GM19099 (cell line): Measurements from ENCODE around the gene RABGAP1L.

Experiments
- POLR2A ChIP-seq: IDR thresholded peaks from 3 replicates; pipeline ENCODE4 v1.6.1; 2011; ENCODE audit warnings: low read depth; ENCODE audit not compliant: insufficient read length; ENCODE audit errors: extremely low read depth

RABGAP1L gene

DNA sequence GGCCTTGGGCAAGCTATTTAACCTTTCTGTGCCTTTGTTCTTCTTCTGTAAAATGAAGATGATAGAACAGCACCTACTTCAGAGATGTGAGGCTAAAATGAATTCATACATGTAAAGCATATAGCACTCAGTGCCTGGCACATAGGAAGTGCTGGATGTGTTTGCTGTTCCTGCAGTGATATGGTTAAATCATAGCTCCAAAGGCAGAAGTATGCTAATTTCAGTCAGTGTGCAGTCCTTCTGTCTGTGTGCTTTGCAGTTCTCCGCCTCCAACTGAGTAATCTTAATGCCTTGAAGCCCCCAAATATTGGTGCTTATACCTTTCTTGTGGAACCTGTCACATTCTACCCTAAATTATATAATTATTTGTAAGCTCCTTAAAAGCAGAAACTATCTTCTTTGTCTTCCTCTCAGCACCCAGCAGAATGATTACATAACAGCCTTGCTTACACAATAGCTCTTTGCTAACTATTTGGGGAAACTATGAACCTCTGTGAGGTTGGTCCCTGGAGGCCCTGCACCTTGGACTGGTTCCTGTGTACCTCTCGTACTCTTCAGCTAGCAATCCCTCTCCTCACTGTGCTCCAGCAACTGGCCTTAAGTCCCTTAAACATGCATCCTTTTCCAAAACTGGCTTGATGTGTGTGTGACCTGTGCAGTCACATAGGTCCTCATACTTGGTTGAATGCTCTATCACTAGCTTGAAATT lies 783.4 kb downstream of the RABGAP1L start:
- no peak for TF ChIP-seq POLR2A

GRCh38 chr1:174946031-174946430 lies 786.7 kb downstream of the RABGAP1L start:
- no peak for TF ChIP-seq POLR2A

GRCh38 chr1:174949061-174949460 lies 789.7 kb downstream of the RABGAP1L start:
- no peak for TF ChIP-seq POLR2A

DNA sequence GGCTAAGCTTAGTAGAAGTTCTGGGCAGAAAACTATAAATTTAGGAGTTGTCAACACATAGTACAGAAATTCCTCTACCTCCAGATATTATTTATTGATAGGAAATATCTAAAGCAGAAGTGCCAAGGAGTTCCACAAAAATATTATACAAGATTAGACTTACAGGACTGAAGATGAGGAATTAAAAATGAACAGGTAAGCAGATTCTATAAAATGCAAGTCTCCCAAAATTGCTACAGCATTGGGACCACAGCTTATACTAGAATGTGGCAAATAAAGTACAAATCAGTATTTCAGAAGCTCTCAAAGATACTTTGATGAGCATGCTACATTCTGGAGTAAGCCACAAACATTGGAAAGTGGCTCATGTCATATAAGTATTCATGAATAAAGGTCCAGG lies 790.3 kb downstream of the RABGAP1L start:
- no peak for TF ChIP-seq POLR2A

- no peak for TF ChIP-seq POLR2A
Observed at GRCh38 chr1:174953285-174954072, 794.2 kb downstream of the RABGAP1L start.

DNA sequence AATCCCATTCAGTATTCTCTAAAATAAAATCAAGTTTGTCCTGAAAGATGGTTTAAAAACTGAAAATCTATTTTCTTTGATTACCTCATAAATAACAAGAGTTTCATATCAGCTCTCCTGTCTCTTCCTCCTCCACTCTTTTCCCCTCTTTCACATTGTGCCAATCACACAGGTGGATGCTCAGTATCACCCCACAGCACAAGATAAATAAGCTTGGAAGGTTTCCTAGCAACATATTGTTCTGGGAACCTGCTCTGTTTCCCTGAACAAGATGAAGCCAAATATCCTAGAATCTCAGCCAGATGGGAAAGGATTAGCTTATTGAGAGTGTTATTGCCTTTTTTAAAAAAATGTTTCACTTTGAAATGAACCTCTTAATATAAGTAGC lies 794.7 kb downstream of the RABGAP1L start:
- TF ChIP-seq POLR2A: no peak

- no peak for TF ChIP-seq POLR2A
Observed at GRCh38 chr1:174954671-174955669, 795.6 kb downstream of the RABGAP1L start.

- TF ChIP-seq POLR2A: no peak
Observed at GRCh38 chr1:174956086-174956485, 796.8 kb downstream of the RABGAP1L start.

DNA sequence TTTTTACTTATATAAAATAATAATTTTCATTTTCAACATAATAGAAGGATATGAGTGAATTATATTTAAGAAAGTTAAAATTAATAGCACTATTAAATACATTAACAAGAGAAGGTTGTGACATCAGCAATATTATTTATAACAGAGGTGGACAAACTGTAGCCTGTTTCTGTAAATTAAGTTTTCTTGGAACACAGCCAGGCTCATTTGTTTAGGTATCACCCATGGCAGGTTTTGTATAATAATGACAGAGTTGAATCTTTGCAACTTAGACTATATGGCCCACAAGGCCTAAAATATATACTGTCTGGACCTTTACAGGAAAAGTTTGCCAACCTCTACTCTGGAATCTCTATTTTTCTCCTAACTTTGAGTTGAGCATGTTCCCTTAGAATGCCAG lies 797.7 kb downstream of the RABGAP1L start:
- TF ChIP-seq POLR2A: no peak

GRCh38 chr1:174957829-174958228 lies 798.5 kb downstream of the RABGAP1L start:
- no peak for TF ChIP-seq POLR2A

DNA sequence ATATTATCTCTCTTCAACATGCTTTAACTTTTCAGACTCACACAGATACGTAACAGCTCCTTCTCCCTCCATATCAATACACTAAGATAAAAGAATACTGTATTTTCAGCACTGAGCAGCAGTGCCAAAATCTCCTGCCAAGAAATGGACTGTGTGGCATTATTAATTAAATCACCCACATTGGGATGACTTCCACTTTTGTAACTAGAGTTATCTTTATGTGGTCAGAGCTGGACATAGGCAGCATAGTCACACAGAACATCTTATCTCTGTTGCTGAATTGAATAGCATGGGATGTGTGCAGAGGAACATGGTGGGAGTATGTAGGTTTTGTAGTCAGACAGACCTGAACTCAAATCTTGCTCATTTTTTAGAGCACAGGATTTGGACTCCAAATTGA lies 799.1 kb downstream of the RABGAP1L start:
- TF ChIP-seq POLR2A: no peak

DNA sequence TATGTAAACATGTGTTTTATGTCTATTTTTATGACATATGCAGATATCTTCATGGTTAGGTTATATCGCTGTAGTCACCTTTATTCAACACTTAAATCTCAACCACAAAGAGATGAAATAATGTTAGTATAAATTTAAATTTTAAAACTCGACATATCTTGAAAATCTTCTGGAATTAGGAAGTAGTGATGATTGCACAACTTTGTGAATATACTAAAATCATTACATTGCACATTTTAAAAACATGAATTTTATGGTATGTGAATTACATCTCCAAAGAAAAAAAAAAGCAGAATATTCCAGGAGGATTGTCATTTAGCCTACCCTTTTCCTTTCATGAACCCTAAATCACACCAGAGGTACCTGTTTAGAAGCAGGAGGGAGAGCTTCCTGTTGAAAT lies 801.0 kb downstream of the RABGAP1L start:
- no peak for TF ChIP-seq POLR2A

GRCh38 chr1:174963529-174964125 lies 804.3 kb downstream of the RABGAP1L start:
- no peak for TF ChIP-seq POLR2A

GRCh38 chr1:174964261-174964971 lies 805.1 kb downstream of the RABGAP1L start:
- TF ChIP-seq POLR2A: no peak

- TF ChIP-seq POLR2A: no peak
Observed at GRCh38 chr1:174964972-174965361, 805.6 kb downstream of the RABGAP1L start.
